Measurements from ENCODE around the gene RFX3.

DNA sequence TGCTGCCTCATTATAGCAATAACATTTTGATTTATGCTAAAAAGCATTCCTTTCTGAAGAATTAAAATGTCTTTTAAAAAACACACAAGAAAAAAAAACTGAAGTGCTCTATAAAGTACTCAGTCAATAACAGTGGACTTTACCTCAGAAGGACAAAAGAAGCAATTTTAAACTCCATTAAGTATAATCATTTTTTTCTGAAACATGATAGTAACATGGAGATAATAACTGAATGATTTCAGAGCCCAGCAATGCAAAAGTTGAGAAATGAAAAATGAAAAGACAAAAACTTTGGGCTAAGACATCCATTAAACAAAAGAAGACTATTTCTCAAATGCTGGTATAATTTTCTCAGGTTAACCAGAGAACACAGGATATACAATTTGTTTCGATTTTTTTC is 78.7 kb downstream of the RFX3 start:
- TF ChIP-seq, protein P1, sequence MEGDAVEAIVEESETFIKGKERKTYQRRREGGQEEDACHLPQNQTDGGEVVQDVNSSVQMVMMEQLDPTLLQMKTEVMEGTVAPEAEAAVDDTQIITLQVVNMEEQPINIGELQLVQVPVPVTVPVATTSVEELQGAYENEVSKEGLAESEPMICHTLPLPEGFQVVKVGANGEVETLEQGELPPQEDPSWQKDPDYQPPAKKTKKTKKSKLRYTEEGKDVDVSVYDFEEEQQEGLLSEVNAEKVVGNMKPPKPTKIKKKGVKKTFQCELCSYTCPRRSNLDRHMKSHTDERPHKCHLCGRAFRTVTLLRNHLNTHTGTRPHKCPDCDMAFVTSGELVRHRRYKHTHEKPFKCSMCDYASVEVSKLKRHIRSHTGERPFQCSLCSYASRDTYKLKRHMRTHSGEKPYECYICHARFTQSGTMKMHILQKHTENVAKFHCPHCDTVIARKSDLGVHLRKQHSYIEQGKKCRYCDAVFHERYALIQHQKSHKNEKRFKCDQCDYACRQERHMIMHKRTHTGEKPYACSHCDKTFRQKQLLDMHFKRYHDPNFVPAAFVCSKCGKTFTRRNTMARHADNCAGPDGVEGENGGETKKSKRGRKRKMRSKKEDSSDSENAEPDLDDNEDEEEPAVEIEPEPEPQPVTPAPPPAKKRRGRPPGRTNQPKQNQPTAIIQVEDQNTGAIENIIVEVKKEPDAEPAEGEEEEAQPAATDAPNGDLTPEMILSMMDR (IDR thresholded peaks at IDR 0.05; ENCODE audit: low read depth, low read length, missing input control) = no peak
- TF ChIP-seq FOXA1 (IDR thresholded peaks at IDR 0.05) (no peak), RAD21 (IDR thresholded peaks at IDR 0.05) (no peak), HNF4G (IDR thresholded peaks at IDR 0.05) (no peak), RXRA (IDR thresholded peaks at IDR 0.05) (no peak), JUND (IDR thresholded peaks at IDR 0.05) (no peak), SP1 (IDR thresholded peaks at IDR 0.05) (no peak), EGR1 (IDR thresholded peaks at IDR 0.05; ENCODE audit: low read depth in 2 of 2) (no peak), YY1 (IDR thresholded peaks at IDR 0.05) (no peak), HNF4A (conservative IDR thresholded peaks at IDR 0.05) (no peak)
- TF ChIP-seq, protein P2, sequence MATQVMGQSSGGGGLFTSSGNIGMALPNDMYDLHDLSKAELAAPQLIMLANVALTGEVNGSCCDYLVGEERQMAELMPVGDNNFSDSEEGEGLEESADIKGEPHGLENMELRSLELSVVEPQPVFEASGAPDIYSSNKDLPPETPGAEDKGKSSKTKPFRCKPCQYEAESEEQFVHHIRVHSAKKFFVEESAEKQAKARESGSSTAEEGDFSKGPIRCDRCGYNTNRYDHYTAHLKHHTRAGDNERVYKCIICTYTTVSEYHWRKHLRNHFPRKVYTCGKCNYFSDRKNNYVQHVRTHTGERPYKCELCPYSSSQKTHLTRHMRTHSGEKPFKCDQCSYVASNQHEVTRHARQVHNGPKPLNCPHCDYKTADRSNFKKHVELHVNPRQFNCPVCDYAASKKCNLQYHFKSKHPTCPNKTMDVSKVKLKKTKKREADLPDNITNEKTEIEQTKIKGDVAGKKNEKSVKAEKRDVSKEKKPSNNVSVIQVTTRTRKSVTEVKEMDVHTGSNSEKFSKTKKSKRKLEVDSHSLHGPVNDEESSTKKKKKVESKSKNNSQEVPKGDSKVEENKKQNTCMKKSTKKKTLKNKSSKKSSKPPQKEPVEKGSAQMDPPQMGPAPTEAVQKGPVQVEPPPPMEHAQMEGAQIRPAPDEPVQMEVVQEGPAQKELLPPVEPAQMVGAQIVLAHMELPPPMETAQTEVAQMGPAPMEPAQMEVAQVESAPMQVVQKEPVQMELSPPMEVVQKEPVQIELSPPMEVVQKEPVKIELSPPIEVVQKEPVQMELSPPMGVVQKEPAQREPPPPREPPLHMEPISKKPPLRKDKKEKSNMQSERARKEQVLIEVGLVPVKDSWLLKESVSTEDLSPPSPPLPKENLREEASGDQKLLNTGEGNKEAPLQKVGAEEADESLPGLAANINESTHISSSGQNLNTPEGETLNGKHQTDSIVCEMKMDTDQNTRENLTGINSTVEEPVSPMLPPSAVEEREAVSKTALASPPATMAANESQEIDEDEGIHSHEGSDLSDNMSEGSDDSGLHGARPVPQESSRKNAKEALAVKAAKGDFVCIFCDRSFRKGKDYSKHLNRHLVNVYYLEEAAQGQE (IDR thresholded peaks at IDR 0.05) = no peak
- TF ChIP-seq, protein P3, sequence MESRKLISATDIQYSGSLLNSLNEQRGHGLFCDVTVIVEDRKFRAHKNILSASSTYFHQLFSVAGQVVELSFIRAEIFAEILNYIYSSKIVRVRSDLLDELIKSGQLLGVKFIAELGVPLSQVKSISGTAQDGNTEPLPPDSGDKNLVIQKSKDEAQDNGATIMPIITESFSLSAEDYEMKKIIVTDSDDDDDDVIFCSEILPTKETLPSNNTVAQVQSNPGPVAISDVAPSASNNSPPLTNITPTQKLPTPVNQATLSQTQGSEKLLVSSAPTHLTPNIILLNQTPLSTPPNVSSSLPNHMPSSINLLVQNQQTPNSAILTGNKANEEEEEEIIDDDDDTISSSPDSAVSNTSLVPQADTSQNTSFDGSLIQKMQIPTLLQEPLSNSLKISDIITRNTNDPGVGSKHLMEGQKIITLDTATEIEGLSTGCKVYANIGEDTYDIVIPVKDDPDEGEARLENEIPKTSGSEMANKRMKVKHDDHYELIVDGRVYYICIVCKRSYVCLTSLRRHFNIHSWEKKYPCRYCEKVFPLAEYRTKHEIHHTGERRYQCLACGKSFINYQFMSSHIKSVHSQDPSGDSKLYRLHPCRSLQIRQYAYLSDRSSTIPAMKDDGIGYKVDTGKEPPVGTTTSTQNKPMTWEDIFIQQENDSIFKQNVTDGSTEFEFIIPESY (IDR thresholded peaks at IDR 0.05) = no peak
- TF ChIP-seq, protein P4, sequence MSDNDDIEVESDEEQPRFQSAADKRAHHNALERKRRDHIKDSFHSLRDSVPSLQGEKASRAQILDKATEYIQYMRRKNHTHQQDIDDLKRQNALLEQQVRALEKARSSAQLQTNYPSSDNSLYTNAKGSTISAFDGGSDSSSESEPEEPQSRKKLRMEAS (IDR thresholded peaks at IDR 0.05) = no peak

All from liver (tissue), 3 donors.